Mononuclear cell (primary cell): ENCODE measurements around the gene FAM53B. TPM values are rescaled to one million over a fixed set of nuclear protein-coding genes. Genes with fewer than 3 reads are reported as not detected.
"Not testable (repeated sequence)": the region's sequence is repeated elsewhere in the genome, so short reads cannot be mapped to it uniquely, and the experiment has no call there.

Experiments used
- H3K27me3 ChIP-seq: 2 replicates; pipeline ENCODE4 v1.6.0; 2011; ENCODE audit warnings: low read length, control low read depth; ENCODE audit not compliant: insufficient read depth
- H3K4me1 ChIP-seq: 2 replicates; pipeline ENCODE4 v1.5.1; 2011; ENCODE audit warnings: mild to moderate bottlenecking, low read length, control low read depth; ENCODE audit not compliant: insufficient read depth
- H3K4me3 ChIP-seq: 2 replicates; pipeline ENCODE4 v1.5.1; 2011; ENCODE audit warnings: mild to moderate bottlenecking, low read length, moderate library complexity
- H3K9me3 ChIP-seq: 2 replicates; pipeline ENCODE4 v1.5.1; 2011; ENCODE audit warnings: low read depth, mild to moderate bottlenecking, control low read depth, low read length
- total RNA-seq: library from RNA; depleted of rRNA; stranded (reverse); fragments of >200 nt; gene quantifications from one replicate; pipeline ENCODE4 v1.2.3, GENCODE V29; 2012

The FAM53B gene
- total RNA-seq, 1 donor: 88.5 TPM

GRCh38 chr10:124746992-124747391 lies 2.8 kb upstream of the FAM53B start:
- Histone ChIP-seq H3K9me3 (no peaks in the 10 kb centered on the region), H3K4me3 (no peak overlapping the region), H3K27me3 (no peaks in the 10 kb centered on the region), H3K4me1 (peaks cover 16% of the 10 kb centered on the region)

GRCh38 chr10:124746447-124746846 lies 2.3 kb upstream of the FAM53B start:
- H3K9me3 ChIP-seq, H3K4me3 ChIP-seq, H3K27me3 ChIP-seq: not testable (repeated sequence)
- peaks cover 21% of the 10 kb centered on the region for H3K4me1 ChIP-seq

- H3K4me3 ChIP-seq: no peak overlapping the region
- H3K4me1 ChIP-seq: peaks cover 29% of the 10 kb centered on the region
- no peaks in the 10 kb centered on the region for H3K27me3 ChIP-seq
- no peaks in the 10 kb centered on the region for H3K9me3 ChIP-seq
These were observed 1.5 kb upstream of the FAM53B start for GRCh38 chr10:124745673-124746072.

- H3K4me3 ChIP-seq: no peak overlapping the region
- no peaks in the 10 kb centered on the region for H3K9me3 ChIP-seq
- H3K4me1 ChIP-seq: peaks cover 33% of the 10 kb centered on the region
- no peaks in the 10 kb centered on the region for H3K27me3 ChIP-seq
These were observed 1.1 kb upstream of the FAM53B start for GRCh38 chr10:124745252-124745651.

GRCh38 chr10:124743191-124744101 lies 732 bp downstream of the FAM53B start:
- Histone ChIP-seq H3K4me3 (peak overlapping the region; percentile 67), H3K9me3 (no peaks in the 10 kb centered on the region), H3K4me1 (peaks cover 51% of the 10 kb centered on the region), H3K27me3 (no peaks in the 10 kb centered on the region)

- Histone ChIP-seq H3K9me3 (no peaks in the 10 kb centered on the region), H3K4me1 (peaks cover 60% of the 10 kb centered on the region), H3K4me3 (peak overlapping the region; percentile 67), H3K27me3 (no peaks in the 10 kb centered on the region)
These were observed 1.6 kb downstream of the FAM53B start for GRCh38 chr10:124742413-124743190.

GRCh38 chr10:124741922-124742412 lies 2.2 kb downstream of the FAM53B start:
- Histone ChIP-seq H3K9me3 (no peaks in the 10 kb centered on the region), H3K4me3 (peak overlapping the region; percentile 67), H3K4me1 (peaks cover 66% of the 10 kb centered on the region), H3K27me3 (no peaks in the 10 kb centered on the region)

- Histone ChIP-seq H3K27me3 (no peaks in the 10 kb centered on the region), H3K4me3 (peak overlapping the region; percentile 67), H3K9me3 (no peaks in the 10 kb centered on the region), H3K4me1 (peaks cover 72% of the 10 kb centered on the region)
These were observed 2.8 kb downstream of the FAM53B start for GRCh38 chr10:124741281-124741921.

GRCh38 chr10:124740369-124741280 lies 3.6 kb downstream of the FAM53B start:
- H3K27me3 ChIP-seq: no peaks in the 10 kb centered on the region
- H3K4me1 ChIP-seq: peaks cover 79% of the 10 kb centered on the region
- H3K4me3 ChIP-seq: peak overlapping the region; percentile 9
- H3K9me3 ChIP-seq: no peaks in the 10 kb centered on the region

- Histone ChIP-seq H3K9me3 (no peaks in the 10 kb centered on the region), H3K4me1 (peaks cover 82% of the 10 kb centered on the region), H3K4me3 (no peak overlapping the region), H3K27me3 (no peaks in the 10 kb centered on the region)
These were observed 4.2 kb downstream of the FAM53B start for GRCh38 chr10:124739986-124740368.

- H3K27me3 ChIP-seq: no peaks in the 10 kb centered on the region
- H3K4me1 ChIP-seq: peaks cover 85% of the 10 kb centered on the region
- H3K4me3 ChIP-seq: no peak overlapping the region
- H3K9me3 ChIP-seq: no peaks in the 10 kb centered on the region
These were observed 4.9 kb downstream of the FAM53B start for GRCh38 chr10:124739119-124739921.

GRCh38 chr10:124738441-124738840 lies 5.7 kb downstream of the FAM53B start:
- H3K4me3 ChIP-seq: no peak overlapping the region
- H3K9me3 ChIP-seq: no peaks in the 10 kb centered on the region
- no peaks in the 10 kb centered on the region for H3K27me3 ChIP-seq
- peaks cover 93% of the 10 kb centered on the region for H3K4me1 ChIP-seq

GRCh38 chr10:124737708-124738107 lies 6.5 kb downstream of the FAM53B start:
- Histone ChIP-seq H3K9me3 (no peaks in the 10 kb centered on the region), H3K27me3 (no peaks in the 10 kb centered on the region), H3K4me3 (no peak overlapping the region), H3K4me1 (peaks cover 99% of the 10 kb centered on the region)
